ENCODE results near the gene NRXN2.

DNA sequence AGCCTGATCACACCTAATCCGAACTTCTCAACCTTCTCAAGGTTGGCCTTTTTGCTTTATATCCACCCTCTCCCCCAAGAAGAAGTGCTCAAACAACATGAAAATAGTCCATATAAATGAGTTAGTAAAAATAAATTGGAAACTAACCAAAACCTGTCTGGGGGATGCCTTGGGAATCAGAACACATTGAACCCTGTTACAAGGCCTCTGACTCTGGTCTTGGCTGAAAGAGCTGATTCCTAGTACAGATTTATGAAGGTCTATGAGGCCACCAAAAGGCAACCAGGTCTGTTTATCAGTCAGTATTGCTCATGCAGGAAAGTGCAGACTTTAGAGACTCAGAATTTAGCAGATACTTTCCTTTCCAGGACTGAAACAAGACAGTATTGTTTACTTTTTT is 49.7 kb downstream of the NRXN2 start:
- TF ChIP-seq, protein P1, sequence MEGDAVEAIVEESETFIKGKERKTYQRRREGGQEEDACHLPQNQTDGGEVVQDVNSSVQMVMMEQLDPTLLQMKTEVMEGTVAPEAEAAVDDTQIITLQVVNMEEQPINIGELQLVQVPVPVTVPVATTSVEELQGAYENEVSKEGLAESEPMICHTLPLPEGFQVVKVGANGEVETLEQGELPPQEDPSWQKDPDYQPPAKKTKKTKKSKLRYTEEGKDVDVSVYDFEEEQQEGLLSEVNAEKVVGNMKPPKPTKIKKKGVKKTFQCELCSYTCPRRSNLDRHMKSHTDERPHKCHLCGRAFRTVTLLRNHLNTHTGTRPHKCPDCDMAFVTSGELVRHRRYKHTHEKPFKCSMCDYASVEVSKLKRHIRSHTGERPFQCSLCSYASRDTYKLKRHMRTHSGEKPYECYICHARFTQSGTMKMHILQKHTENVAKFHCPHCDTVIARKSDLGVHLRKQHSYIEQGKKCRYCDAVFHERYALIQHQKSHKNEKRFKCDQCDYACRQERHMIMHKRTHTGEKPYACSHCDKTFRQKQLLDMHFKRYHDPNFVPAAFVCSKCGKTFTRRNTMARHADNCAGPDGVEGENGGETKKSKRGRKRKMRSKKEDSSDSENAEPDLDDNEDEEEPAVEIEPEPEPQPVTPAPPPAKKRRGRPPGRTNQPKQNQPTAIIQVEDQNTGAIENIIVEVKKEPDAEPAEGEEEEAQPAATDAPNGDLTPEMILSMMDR (IDR thresholded peaks at IDR 0.05; ENCODE audit: insufficient read depth, low read depth, low read length): no peak
- TF ChIP-seq EZH2 (IDR thresholded peaks at IDR 0.05; ENCODE audit: insufficient read depth, low read length): no peak

All from astrocyte (in vitro differentiated cells and primary cell).